ENCODE measurements around the gene SNAP29.
"Not testable (repeated sequence)": the region's sequence is repeated elsewhere in the genome, so short reads cannot be mapped to it uniquely, and the experiment has no call there.

SNAP29 gene

DNA sequence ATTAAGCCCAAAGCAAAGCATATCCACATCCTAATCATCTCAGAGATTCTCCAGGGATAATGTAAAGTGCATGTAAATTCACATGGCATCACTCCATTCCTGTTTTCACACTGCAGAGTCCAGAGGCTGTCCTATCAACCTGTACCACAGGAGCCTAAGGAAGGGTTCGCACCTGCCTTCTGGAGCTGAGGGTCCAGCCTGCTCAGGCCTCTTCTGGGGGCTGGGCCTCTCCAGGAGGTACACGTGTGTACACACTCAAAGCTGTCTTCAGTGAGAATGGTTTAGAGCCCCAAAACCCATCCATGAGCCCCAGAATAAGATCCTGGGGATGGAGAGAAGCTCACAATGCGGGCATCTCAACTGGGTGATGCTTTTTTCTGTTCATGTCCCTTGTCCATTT is 24.1 kb upstream of the SNAP29 start:
- no peak for DNase-seq (ENCODE audit: low read depth in 2 of 2)

DNA sequence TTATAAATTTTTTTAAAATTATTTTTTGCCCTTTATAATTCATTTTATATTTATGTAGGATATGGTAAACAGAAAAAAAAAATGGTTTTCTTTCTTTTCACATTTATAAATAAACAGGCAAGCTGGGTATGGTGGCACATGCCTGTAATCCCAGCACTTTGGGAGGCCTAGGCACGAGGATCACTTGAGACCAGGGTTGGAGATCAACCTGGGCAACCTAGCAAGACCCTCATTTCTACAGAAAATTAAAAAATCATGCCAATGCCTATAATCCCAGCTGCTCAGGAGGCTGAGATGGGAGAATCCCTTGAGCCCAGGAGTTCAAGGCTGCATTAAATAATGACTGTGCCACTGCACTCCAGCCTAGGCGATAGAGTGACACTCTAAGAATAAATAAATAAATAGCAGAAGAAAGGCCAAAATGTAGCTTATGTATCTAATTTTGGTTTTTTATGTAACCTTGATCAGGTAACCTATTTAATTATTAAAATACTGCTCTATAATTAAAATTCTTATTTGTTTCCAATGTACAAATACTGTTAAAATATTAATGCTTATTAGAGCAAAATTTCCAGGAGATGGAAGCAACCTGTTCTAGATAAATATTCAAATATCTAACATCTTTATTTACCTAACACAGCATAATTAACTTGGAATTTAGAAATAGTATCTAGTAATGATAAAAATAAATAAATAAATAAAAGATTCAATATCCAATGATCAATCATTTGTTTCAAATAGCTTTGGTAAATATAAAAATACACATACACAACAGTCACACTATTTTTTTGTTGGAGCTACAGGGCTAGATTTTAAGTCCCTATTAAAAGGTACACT is 21.6 kb upstream of the SNAP29 start:
- no peak for DNase-seq (ENCODE audit: low read depth in 2 of 2)

DNA sequence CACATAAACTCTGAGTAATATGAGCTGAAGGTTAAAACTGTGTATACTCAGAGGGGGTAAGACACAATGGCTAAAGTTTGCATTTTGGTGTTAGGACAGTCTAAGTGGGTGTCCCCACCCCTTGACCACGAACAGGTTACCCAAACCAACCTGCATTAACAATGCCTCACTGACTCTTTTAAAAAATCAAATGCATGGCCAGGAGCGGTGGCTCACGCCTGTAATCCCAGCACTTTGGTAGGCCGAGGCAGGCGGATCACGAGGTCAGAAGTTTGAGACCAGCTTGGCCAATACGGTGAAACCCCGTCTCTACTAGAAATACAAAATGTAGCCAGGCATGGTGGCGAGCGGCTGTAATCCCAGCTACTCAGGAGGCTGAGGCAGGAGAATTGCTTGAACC is 19.5 kb upstream of the SNAP29 start:
- not testable (repeated sequence) for DNase-seq (ENCODE audit: low read depth in 2 of 2)

DNA sequence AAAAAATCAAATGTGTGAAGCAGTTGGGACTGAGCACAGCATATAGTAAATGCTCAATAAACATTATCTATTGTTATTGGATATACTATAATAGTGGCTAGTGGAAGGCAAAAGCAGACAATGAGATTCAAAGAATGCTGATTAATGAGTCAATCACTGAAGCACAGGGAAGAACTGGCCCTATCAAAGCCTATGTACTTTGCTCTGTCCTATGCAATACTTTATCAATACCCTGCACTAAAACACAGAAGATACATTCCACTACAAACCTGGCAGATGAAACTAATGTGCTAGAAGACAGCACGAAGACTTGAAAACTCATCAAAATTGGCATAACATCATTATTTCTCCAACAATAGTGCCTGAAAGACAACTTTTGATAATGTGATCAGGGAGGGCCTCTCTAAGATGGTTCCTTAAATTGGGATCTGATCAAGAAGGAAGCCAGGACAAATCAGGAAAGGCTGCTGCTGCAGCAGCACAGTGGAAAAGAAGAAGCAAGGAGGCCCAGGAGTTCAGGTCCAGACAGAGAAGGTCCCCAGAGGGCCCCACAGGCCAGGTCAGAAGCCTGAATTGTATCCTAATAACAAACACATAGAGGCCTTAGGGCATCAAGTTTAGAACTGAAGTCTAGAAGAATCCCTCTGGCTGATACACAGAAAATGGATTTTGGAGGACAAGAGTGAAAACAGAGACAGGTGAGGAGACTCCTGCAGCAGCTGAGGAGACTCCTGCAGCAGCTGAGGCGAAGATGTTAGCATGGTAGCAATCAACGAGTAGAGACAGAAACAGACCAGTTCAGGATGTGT is 18.8 kb upstream of the SNAP29 start:
- no peak for DNase-seq (ENCODE audit: low read depth in 2 of 2)

DNA sequence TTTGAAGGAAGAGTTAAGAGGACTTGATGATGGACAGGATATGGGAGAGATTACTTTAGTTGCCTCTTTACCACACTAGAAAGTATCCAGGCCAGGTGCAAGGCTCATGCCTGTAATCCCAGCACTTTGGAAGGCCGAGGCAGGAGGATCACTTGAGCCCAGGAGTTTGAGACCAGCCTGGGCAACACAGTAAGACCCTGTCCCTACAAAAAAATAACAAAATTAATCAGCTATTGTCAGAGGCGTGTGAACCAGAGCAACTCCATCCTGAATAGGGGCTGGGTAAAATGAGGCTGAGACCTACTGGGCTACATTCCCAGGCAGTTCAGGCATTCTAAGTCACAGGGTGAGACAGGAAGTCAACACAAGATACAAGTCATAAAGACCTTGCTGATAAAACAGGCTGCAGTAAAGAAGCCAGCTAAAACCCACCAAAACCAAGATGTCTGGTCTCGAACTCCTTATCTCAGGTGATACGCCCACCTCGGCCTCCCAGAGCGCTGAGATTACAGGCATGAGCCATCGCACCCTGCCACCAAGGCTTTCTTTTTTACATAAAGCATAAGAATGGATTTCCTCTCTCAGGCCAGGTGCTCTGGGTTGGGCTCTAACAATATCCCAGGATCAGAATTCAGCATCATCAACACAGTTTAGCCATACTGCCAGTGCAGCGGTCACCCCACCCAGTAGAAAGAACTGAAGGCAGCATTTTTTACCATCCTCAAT is 18.0 kb upstream of the SNAP29 start:
- peak in 1 of 2 donors; percentile 4 for DNase-seq (ENCODE audit: low read depth in 2 of 2)

DNA sequence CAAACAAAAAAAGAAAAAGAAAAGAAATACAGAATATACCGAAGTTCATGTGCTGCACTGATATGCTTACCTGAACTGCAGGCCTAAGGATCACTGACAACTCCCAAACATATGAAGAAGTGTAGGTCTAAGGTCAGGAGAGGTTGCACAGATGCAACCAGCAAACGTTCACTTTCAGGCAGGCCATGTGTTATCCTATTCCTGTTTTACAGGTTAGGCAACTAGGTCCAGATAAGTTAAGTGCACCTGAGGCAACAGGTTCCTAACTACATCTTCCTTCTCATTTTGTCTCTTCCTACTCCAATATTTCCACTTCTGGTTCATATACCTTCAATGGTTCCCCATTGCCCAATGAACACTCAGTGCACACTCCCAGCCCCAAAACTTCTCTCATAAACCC is 15.3 kb upstream of the SNAP29 start:
- DNase-seq (ENCODE audit: low read depth in 2 of 2), result no peak

DNA sequence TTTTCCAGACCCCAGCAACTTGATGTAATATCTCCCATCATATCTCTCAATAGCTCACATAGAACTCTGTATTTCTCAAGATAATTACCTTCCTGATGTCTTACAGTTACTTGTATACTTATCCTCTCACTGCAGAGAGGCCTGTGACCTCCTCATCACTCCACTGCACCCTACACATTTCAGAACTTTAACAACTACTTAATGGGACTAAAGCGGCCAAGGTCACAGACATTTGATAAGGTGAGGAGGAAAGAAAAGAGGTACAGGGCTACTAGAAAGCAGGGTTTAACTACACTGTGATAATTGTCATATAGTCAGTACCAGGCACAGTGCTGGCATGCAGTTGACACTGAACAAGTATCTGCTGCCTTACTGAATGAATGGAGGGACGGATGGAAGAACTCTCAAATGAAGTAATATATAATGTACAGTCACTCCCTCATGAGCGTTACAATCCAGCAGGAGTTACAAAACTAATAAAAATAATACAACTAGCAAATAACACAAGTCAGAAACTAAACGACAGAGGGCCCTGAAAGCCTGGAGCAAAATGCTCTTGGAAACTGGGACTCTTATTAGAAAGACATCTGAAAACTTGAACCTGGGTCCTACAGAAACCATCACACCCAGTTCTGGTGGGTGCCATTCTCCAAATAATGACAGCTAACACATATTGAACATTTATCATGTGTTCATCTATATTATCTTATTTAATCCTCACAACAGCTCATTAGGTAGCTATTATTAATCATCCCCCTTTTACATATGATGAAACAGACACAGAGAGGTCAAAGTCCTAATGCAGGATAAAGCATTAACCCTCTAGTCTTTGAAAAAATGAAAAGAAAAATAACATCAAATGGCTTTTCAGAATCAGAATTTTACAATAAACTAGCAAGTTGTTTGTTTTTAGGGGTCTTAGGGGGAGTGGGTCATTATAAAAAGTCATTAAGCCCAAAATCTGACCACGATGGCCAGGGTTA is 14.5 kb upstream of the SNAP29 start:
- no peak for DNase-seq (ENCODE audit: low read depth in 2 of 2)

DNA sequence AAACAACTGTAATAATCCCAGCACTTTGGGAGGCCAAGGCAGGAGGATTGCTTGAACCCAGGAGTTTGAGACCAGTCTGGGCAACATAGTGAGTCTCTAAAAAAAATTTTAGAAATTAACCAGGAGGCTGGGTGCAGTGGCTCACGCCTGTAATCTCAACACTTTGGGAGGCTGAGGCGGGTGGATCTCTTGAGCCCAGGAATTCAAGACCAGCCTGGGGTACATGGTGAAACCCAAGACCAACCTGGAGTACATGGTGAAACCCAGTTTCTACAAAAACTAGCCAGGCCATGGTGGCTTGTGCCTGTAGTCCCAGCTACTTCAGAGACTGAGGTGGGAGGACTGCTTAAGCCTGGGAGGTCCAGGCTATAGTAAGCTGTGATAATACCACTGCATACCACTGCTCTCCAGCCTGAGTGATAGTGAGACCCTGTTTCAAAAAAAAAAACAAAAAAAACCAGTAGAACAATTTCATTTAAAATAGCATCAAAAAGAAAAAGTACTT is 11.4 kb upstream of the SNAP29 start:
- no peak for DNase-seq (ENCODE audit: low read depth in 2 of 2)

DNA sequence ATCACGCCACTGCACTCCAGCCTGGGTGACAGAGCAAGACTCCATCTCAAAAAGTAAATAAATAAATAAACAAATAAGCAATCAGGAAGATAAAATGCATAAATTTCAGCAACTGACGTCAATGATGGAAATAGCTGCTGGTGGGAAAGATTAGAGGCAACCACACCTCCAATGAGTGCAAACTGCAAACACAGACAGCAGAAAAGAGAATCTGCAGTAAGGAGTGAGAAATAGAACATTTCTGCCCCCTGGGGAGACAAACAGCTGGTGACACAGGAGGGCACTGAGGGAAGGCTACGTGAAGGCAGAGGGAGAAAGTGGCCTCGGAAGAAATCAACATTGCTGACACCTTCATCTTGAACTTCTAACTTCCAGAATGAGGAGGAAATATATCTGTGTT is 6.7 kb upstream of the SNAP29 start:
- no peak for DNase-seq (ENCODE audit: low read depth in 2 of 2)

DNA sequence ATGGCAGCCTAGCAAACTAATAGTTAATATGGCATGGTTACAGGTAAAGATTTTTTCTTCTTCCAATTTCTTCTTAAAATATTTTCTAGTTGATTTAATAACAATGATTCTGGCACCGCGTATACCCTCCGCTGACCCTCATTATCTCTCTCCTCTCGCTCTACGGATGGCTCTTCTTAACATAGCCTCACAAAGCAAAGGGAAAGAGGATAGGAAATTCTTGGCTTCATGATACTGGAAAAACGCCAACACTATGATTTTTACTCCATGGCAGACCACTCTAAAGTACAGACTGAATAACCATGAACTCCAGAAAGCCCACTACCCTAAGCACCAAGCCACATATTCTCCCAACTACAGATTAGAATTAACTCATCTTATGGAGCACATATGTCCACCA is 6.3 kb upstream of the SNAP29 start:
- DNase-seq (ENCODE audit: low read depth in 2 of 2), result no peak

DNA sequence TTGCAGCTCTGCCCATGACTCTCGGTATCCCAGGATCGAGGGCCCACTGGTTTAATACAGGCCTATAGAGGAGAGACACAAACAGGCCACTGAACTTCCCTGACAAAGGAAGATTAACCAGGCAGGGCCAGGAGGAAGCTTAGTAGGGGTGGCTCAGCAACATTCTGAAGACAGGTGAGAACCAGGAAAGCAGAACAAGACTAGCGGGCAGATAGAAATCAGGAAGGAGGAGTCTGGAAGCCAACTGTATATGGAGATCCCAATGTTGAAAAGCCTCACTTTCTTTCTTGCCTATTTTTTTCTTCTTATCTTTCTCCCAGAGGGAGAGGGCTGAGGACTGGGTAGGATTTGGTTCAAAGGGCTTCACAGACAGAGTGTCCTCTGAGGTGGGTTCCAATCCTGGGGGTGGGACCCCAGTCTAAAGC is 5.6 kb upstream of the SNAP29 start:
- DNase-seq (ENCODE audit: low read depth in 2 of 2), result no peak

DNA sequence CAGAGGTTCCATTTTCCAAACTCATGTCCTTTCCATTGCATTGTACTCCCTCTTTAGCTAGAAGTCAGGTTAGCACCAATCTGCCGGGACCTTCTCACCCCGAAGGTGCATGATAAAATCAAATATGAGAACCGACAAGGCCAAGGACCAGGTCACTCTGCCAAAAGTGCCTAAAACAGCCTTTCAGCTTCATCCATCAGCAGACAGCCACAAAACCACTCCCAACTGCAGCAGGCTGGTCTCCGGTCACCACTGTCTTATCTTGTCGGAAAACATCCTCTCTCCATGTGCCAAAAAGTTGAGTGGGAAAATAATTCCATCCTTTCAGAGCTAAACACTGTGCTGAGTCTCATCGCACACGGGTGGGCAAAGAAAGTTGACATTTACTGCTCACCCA is 1.6 kb upstream of the SNAP29 start:
- no peak for DNase-seq (ENCODE audit: low read depth in 2 of 2)

DNA sequence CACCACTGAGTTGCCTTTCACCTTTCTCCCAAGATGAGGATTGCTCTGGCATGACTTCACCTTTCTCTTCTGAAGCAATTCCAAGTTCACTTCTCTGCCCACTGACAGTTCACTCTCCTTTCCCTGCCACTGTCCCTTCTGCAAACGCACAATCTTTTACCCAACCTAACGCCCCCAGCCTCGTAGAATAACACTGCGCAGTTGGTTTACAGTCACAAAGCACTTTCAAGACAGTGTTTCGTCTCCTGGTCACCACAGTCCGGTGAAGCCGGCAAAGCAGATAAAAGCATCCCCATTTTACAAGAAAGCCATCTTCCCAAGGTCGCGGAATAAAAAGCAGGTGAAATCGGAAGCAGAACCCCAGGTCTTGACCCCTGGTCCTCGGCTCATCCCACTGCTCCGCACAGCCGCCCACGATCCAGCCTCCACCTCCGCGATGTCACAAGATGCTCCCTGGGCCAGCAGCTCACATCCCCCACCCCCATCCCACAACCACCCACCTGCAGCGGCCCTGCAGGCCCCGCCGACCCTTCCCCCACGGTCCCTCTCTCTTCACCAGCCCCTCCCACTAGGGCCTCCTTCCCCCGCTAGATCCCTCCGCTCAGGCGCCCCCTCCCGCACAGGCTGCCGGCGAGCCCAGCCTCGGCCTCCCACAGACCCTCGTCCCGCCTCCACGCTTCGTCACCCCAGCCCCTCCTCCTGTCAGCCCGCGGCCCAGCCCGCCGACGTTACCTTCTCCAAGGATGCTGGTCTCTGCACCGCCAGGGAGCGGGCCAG is 781 bp upstream of the SNAP29 start:
- DNase-seq (ENCODE audit: low read depth in 2 of 2), result peak; percentile 76 to 77

DNA sequence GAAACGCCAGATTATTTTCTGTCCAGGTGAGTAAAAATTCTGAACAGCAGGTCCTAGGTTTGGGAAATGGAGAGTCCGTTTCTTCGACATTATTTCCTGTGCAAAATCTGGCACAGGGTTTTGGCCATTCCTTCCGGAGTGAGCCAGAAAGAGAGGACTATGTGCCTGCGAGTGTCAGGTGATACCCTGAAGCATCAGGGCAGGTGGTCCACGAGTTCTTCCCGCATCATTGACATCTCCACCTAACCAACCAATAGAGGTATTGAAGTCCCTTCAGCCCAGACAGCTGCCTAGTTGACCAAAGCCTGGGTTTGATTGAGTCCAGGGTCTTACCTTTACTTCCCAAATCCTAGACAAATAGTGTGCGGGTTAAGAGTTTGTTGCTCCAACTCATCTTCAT is 808 bp downstream of the SNAP29 start:
- DNase-seq (ENCODE audit: low read depth in 2 of 2), result no peak

DNA sequence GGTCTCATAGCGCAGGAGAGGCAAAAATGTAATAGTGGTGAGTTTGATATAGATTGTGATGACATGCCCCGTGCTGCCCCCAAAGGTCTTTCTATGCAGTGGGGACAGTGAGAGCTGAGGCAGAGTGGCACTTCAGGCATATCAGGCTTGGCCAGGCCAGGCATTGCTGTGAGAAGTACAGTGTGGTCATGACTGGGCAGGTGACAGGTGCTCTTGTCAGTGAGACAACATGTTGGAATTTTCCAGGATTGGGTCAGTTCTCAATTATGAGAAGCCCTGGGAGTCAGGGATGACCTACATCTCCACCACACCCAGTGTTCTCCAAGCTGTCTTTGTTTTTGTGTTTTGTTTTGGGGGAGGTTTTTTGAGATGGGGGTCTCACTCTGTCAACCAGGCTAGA is 3.7 kb downstream of the SNAP29 start:
- no peak for DNase-seq (ENCODE audit: low read depth in 2 of 2)

DNA sequence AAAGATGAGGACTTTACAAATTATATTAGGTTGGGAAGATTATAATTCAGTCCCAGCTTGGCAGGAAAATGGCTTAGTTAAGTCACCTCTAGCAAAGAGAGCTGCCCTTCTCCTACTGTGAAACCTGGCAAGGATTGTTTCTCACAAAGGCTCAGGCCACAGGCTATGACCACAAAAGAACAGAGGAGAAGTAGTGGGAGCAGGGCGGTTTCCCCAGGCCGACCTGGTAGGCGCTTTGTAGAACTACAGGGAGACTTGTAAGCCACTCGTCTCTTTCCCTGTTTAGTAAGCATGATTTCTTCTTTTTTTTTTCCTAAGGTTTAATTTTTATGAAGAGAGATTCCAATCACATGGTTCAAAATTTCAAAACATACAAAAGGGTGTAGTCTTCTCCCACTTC is 4.6 kb downstream of the SNAP29 start:
- DNase-seq (ENCODE audit: low read depth in 2 of 2), result no peak

DNA sequence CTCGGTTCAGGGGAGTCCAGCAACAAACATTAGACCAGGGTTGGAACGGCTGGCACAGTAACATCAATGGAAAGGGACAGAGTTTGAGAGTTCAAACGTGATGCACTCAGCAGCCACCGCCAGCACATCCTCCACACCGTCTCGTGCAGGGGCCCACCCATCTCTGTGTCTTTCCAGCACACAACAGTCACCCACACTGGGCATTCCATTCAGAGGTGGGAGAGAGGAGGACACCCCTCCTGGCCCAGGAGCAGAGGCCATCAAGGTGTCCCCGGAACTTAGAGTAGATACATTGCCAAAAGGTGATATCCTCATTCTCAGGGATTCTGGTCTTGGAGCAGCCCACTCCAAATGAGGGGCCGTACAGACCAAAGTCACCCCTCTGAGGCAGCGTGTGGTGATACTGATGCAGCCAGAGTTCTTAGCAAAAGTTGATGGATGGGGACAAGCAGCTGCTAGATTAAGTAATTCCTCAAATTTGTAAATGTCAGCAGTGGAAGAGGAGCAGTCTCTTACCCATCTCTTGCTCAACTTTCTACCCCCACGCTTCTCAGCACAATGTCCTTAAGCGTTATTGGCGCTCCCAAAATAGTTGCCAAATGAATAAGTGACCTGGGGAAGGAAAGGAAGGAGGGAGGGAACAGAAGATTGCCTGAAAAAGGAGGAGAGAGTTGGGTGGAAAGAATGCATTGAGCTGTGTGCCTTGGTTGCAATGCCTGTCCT is 5.5 kb downstream of the SNAP29 start:
- DNase-seq (ENCODE audit: low read depth in 2 of 2), result no peak

DNA sequence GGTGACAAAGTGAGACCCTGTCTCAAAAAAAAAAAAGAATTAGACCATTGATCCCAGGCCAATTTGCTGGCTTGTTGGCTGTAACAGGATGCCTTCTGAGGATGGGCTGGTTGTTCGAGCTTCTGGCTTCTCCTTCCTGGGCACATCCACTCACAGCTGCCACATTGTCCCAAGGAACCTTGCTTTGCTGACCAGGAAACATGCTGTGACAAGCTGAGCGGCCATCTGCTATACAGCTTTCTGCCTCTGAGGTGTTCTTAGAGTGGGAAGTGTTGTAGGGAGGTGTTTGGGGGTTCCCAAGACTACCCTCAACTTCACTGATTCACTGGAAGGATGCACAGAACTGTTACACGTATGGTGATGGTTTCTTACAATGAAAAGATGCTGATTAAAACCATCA is 6.5 kb downstream of the SNAP29 start:
- no peak for DNase-seq (ENCODE audit: low read depth in 2 of 2)

DNA sequence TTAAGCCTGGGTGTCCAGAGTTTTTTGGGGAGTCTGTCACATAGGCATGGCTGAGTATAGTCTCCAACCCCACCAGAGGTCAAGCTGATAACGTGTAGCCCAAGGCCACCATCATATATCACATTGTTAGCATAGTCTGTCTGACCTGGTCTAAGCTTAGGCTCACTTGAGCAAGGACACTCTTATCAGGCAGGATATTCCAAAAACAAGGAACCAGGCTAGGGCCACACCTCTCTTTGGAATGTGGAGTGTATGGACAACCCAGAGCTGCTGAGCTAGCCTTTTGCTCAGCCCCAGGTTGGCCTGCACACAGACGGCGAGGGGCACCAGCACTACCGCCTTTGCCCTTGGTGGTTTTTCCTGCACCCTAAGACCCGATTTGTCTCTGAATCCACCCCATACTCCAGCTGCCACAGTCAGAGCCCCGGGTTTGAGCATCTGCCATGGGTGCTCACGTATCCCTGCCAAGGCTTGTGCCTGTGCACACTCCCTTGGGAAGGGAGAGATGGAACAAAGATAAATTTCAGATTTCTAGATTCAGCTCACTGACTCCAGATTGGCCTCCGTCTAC is 7.2 kb downstream of the SNAP29 start:
- no peak for DNase-seq (ENCODE audit: low read depth in 2 of 2)

Measured in stimulated activated CD4-positive, alpha-beta T cell treated with anti-CD3 and anti-CD28 coated beads, Interleukin-15, amount 100 ng/mL, for 48 hours (primary cell).